HepG2 (cell line): ENCODE results near the gene TMEM143. TPM values are rescaled to one million over a fixed set of nuclear protein-coding genes. Genes with fewer than 3 reads are reported as not detected.

Experiments
- FOXA3 ChIP-seq: IDR thresholded peaks from 2 replicates; pipeline ENCODE4 v1.6.1; 2016; ENCODE audit warnings: missing genetic modification reagents, missing compliant biosample characterization
- HCFC1 ChIP-seq: fragments of 150-350 bp; IDR thresholded peaks from 2 replicates; pipeline ENCODE4 v1.6.1; 2014; ENCODE audit warnings: low read depth, low read length
- MAFF ChIP-seq: IDR thresholded peaks from 2 replicates; pipeline ENCODE4 v1.6.1; 2011; ENCODE audit warnings: low read depth, low read length, improper control_type of control experiment
- NFATC3 ChIP-seq: sonication (generic); formaldehyde crosslinking; IDR thresholded peaks from 2 replicates; pipeline ENCODE4 v1.5.1; 2020; ENCODE audit warnings: mild to moderate bottlenecking, missing genetic modification reagents
- NRL ChIP-seq: sonication (generic); formaldehyde crosslinking; IDR thresholded peaks from 2 replicates; pipeline ENCODE4 v1.5.0; 2020; ENCODE audit warnings: missing genetic modification reagents, mild to moderate bottlenecking, moderate library complexity, borderline replicate concordance
- PCBP2 ChIP-seq: fragments of 200-400 bp; formaldehyde crosslinking; optimal IDR thresholded peaks from 2 replicates; pipeline ENCODE3; 2018; ENCODE audit warnings: low read length, low read depth; ENCODE audit not compliant: poor library complexity, severe bottlenecking
- SALL1 ChIP-seq: sonication (generic); formaldehyde crosslinking; IDR thresholded peaks from 2 replicates; pipeline ENCODE4 v1.8.0; 2022; ENCODE audit warnings: mild to moderate bottlenecking, missing genetic modification reagents
- SALL2 ChIP-seq: sonication (generic); formaldehyde crosslinking; IDR thresholded peaks from 2 replicates; pipeline ENCODE4 v1.8.1; 2023; ENCODE audit warnings: mild to moderate bottlenecking, missing genetic modification reagents, inconsistent platforms
- SOX6 ChIP-seq, 2 experiments: fragments of 450-650 bp in 1 of 2; sonication (generic) in 1 of 2; formaldehyde crosslinking in 1 of 2; IDR thresholded peaks; 2 replicates each; pipeline versions ENCODE4 v1.4.0 to v1.6.1; 2017 to 2020; ENCODE audit warnings: antibody characterized with exemption in 1 of 2, mild to moderate bottlenecking in 1 of 2, missing genetic modification reagents in 1 of 2
- TOE1 ChIP-seq: sonication (generic); formaldehyde crosslinking; IDR thresholded peaks from 2 replicates; pipeline ENCODE4 v1.4.0; 2020; ENCODE audit warnings: mild to moderate bottlenecking, missing genetic modification reagents
- ZMAT3 ChIP-seq: sonication (generic); formaldehyde crosslinking; conservative IDR thresholded peaks from 2 replicates; pipeline ENCODE4 v1.7.0; 2021; ENCODE audit warnings: missing genetic modification reagents
- ZNF121 ChIP-seq: sonication (generic); formaldehyde crosslinking; IDR thresholded peaks from 2 replicates; pipeline ENCODE4 v1.5.0; 2020; ENCODE audit warnings: mild to moderate bottlenecking, missing genetic modification reagents
- ZNF160 ChIP-seq: sonication (generic); formaldehyde crosslinking; IDR thresholded peaks from 2 replicates; pipeline ENCODE4 v1.8.0; 2022; ENCODE audit warnings: mild to moderate bottlenecking, inconsistent platforms, missing genetic modification reagents
- ZNF543 ChIP-seq: sonication (generic); formaldehyde crosslinking; IDR thresholded peaks from 2 replicates; pipeline ENCODE4 v1.4.0; 2020; ENCODE audit warnings: mild to moderate bottlenecking, missing genetic modification reagents
- ZNF75D ChIP-seq: sonication (generic); formaldehyde crosslinking; IDR thresholded peaks from 2 replicates; pipeline ENCODE4 v1.8.1; 2023; ENCODE audit warnings: missing genetic modification reagents, mild to moderate bottlenecking, borderline replicate concordance
- polyA plus RNA-seq, 8 experiments: library from polyadenylated mRNA; depleted of rRNA in 3 of 8; stranded (reverse) in 7 of 8; unstranded in 1 of 8; fragments of >200 nt; fragmentation: Illumina TruSeq in 4 of 8; extraction: Trizol in 4 of 8; gene quantifications; 2 replicates each; pipeline versions ENCODE4 v1.2.1 to v1.2.3, GENCODE V29; 2011 to 2016; ENCODE audit warnings: low read depth in 4 of 8, missing spikeins in 1 of 8, mixed read lengths in 1 of 8; ENCODE audit not compliant: insufficient read depth in 1 of 8
- total RNA-seq, 5 experiments: library from RNA; depleted of rRNA; stranded (reverse); fragments of >200 nt; fragmentation: Illumina TruSeq; extraction: Trizol; gene quantifications; 2 replicates each; pipeline ENCODE4 v1.2.3, GENCODE V29; 2016; ENCODE audit warnings: low read depth in 1 of 5
- TF ChIP-seq, protein P1 (sequence below): sonication (generic); formaldehyde crosslinking; IDR thresholded peaks from 2 replicates; pipeline ENCODE4 v1.5.0; 2020; ENCODE audit warnings: missing genetic modification reagents
- TF ChIP-seq, protein P2 (sequence below): sonication (generic); formaldehyde crosslinking; IDR thresholded peaks from 2 replicates; pipeline ENCODE4 v1.4.0; 2020; ENCODE audit warnings: mild to moderate bottlenecking, missing genetic modification reagents, borderline replicate concordance
- TF ChIP-seq, protein P3 (sequence below): sonication (generic); formaldehyde crosslinking; conservative IDR thresholded peaks from 2 replicates; pipeline ENCODE4 v1.4.0; 2020; ENCODE audit warnings: missing genetic modification reagents
- TF ChIP-seq, protein P4 (sequence below): sonication (generic); formaldehyde crosslinking; IDR thresholded peaks from 2 replicates; pipeline ENCODE4 v1.9.0; 2022; ENCODE audit warnings: missing genetic modification reagents, mild to moderate bottlenecking, borderline replicate concordance

Gene TMEM143
- total and polyA plus RNA-seq, 2 of the 13 experiments (the other 11 are each of a cell fraction or from before 2014, with no cell fraction given): 7.7 to 11.3 TPM

DNA sequence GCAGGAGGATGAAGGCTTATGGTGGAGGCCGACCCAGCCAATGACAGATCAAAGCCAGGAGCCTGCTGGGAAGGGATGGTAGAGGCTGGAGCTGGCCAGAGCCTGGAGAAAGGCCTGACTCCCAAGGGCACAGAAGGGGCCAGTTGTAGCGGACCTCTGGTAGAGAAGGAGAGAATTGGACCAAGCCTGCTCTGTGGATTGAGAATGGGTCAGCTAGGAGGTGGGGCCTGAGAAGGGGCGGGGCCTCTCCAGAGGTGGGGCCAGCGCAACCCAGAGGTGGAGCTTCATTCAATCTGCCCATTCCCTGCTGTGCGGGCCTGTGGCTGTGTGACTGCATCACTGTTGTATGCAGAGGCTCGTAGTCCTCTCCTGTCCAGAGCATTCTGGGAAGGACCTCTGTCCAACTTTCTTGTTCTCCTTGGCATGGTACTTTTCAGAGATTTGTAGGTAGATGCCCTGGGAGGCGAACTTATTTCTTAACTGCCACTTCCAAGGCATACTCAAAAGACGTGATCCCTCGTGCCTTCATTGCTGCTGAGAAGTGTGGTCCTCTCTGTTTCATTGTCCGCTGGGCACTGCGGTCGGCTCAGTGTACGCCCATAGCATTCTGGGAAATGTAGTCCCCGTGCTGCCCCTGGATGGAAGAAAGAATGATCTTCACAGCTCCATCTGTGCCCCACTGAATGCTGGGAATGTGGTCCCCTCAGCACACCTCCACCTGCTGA is 36.4 kb upstream of the TMEM143 start (continued):
- TF ChIP-seq, protein P1, sequence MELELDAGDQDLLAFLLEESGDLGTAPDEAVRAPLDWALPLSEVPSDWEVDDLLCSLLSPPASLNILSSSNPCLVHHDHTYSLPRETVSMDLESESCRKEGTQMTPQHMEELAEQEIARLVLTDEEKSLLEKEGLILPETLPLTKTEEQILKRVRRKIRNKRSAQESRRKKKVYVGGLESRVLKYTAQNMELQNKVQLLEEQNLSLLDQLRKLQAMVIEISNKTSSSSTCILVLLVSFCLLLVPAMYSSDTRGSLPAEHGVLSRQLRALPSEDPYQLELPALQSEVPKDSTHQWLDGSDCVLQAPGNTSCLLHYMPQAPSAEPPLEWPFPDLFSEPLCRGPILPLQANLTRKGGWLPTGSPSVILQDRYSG (CRISPR knock-in tag): no peak
- TF ChIP-seq SALL2: no peak; the same call in 1 of the 2 replicates
- TF ChIP-seq MAFF: no peak
- TF ChIP-seq NRL (CRISPR knock-in tag): no peak
- TF ChIP-seq HCFC1: peak; percentile 77
- TF ChIP-seq TOE1 (CRISPR knock-in tag): no peak
- no peak for TF ChIP-seq ZNF121
- TF ChIP-seq ZMAT3: no peak
- TF ChIP-seq SOX6 (IDR thresholded peaks at IDR 0.05): no peak
- 0 out of 2 replicates have a peak, but pooled peaks have one; percentile 23 for TF ChIP-seq SOX6 (CRISPR knock-in tag; IDR thresholded peaks at IDR 0.05)
- TF ChIP-seq, protein P2, sequence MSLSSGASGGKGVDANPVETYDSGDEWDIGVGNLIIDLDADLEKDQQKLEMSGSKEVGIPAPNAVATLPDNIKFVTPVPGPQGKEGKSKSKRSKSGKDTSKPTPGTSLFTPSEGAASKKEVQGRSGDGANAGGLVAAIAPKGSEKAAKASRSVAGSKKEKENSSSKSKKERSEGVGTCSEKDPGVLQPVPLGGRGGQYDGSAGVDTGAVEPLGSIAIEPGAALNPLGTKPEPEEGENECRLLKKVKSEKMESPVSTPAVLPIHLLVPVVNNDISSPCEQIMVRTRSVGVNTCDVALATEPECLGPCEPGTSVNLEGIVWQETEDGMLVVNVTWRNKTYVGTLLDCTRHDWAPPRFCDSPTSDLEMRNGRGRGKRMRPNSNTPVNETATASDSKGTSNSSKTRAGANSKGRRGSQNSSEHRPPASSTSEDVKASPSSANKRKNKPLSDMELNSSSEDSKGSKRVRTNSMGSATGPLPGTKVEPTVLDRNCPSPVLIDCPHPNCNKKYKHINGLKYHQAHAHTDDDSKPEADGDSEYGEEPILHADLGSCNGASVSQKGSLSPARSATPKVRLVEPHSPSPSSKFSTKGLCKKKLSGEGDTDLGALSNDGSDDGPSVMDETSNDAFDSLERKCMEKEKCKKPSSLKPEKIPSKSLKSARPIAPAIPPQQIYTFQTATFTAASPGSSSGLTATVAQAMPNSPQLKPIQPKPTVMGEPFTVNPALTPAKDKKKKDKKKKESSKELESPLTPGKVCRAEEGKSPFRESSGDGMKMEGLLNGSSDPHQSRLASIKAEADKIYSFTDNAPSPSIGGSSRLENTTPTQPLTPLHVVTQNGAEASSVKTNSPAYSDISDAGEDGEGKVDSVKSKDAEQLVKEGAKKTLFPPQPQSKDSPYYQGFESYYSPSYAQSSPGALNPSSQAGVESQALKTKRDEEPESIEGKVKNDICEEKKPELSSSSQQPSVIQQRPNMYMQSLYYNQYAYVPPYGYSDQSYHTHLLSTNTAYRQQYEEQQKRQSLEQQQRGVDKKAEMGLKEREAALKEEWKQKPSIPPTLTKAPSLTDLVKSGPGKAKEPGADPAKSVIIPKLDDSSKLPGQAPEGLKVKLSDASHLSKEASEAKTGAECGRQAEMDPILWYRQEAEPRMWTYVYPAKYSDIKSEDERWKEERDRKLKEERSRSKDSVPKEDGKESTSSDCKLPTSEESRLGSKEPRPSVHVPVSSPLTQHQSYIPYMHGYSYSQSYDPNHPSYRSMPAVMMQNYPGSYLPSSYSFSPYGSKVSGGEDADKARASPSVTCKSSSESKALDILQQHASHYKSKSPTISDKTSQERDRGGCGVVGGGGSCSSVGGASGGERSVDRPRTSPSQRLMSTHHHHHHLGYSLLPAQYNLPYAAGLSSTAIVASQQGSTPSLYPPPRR (CRISPR knock-in tag): no peak
- TF ChIP-seq, protein P3, sequence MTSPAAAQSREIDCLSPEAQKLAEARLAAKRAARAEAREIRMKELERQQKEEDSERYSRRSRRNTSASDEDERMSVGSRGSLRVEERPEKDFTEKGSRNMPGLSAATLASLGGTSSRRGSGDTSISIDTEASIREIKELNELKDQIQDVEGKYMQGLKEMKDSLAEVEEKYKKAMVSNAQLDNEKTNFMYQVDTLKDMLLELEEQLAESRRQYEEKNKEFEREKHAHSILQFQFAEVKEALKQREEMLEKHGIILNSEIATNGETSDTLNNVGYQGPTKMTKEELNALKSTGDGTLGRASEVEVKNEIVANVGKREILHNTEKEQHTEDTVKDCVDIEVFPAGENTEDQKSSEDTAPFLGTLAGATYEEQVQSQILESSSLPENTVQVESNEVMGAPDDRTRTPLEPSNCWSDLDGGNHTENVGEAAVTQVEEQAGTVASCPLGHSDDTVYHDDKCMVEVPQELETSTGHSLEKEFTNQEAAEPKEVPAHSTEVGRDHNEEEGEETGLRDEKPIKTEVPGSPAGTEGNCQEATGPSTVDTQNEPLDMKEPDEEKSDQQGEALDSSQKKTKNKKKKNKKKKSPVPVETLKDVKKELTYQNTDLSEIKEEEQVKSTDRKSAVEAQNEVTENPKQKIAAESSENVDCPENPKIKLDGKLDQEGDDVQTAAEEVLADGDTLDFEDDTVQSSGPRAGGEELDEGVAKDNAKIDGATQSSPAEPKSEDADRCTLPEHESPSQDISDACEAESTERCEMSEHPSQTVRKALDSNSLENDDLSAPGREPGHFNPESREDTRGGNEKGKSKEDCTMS (CRISPR knock-in tag): no peak
- 0 out of 2 replicates have a peak, but pooled peaks have one; percentile 8 for TF ChIP-seq FOXA3 (CRISPR knock-in tag)
- TF ChIP-seq, protein P4, sequence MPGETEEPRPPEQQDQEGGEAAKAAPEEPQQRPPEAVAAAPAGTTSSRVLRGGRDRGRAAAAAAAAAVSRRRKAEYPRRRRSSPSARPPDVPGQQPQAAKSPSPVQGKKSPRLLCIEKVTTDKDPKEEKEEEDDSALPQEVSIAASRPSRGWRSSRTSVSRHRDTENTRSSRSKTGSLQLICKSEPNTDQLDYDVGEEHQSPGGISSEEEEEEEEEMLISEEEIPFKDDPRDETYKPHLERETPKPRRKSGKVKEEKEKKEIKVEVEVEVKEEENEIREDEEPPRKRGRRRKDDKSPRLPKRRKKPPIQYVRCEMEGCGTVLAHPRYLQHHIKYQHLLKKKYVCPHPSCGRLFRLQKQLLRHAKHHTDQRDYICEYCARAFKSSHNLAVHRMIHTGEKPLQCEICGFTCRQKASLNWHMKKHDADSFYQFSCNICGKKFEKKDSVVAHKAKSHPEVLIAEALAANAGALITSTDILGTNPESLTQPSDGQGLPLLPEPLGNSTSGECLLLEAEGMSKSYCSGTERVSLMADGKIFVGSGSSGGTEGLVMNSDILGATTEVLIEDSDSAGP (CRISPR knock-in tag): no peak
- no peak for TF ChIP-seq NFATC3 (CRISPR knock-in tag)
- no peak for TF ChIP-seq PCBP2
- TF ChIP-seq SALL1 (CRISPR knock-in tag): peak; percentile 7; the same call in 1 of the 2 replicates
- TF ChIP-seq ZNF75D (CRISPR knock-in tag): no peak
- TF ChIP-seq ZNF160 (CRISPR knock-in tag): no peak
- TF ChIP-seq ZNF543 (CRISPR knock-in tag): no peak
